ENCODE data around the gene QARS1.

The QARS1 gene

GRCh38 chr3:49104427-49105291 is at the start of gene QARS1:
TSS of gene QARS1 (minus strand) at chr3:49104757. CDS start at chr3:49104733, 24 bp downstream.
- DNase-seq (ENCODE audit: low spot score): peak; percentile 97
- TF ChIP-seq, protein P1, sequence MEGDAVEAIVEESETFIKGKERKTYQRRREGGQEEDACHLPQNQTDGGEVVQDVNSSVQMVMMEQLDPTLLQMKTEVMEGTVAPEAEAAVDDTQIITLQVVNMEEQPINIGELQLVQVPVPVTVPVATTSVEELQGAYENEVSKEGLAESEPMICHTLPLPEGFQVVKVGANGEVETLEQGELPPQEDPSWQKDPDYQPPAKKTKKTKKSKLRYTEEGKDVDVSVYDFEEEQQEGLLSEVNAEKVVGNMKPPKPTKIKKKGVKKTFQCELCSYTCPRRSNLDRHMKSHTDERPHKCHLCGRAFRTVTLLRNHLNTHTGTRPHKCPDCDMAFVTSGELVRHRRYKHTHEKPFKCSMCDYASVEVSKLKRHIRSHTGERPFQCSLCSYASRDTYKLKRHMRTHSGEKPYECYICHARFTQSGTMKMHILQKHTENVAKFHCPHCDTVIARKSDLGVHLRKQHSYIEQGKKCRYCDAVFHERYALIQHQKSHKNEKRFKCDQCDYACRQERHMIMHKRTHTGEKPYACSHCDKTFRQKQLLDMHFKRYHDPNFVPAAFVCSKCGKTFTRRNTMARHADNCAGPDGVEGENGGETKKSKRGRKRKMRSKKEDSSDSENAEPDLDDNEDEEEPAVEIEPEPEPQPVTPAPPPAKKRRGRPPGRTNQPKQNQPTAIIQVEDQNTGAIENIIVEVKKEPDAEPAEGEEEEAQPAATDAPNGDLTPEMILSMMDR (IDR thresholded peaks at IDR 0.05; ENCODE audit: extremely low read depth, missing control alignments): no peak

GRCh38 chr3:49153349-49153912 is 48.9 kb upstream of the QARS1 start:
- DNase-seq (ENCODE audit: low spot score): no peak
- TF ChIP-seq, protein P1 (IDR thresholded peaks at IDR 0.05; ENCODE audit: extremely low read depth, missing control alignments): no peak

GRCh38 chr3:49151610-49152009 is 47.1 kb upstream of the QARS1 start:
- TF ChIP-seq, protein P1 (IDR thresholded peaks at IDR 0.05; ENCODE audit: extremely low read depth, missing control alignments): no peak
- DNase-seq (ENCODE audit: low spot score): no peak

DNA sequence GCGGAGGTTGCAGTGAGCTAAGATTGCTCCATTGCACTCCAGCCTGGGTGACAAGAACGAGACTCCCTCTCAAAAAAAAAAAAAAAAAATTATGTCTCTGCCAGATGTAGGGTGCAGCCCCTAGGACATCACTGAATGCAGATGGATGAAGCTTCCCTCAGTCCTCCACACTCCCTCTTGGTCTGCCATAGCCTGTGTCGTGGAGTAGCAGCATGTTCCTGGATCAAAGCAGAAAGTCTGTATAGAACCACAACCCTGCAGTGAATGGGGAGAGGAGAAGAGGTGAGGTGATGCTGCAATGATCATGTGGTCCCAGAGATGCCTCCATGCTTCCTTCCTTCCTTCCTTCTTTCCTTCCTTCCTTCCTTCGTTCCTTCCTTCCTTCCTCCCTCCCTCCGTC is 43.6 kb upstream of the QARS1 start:
- no peak for DNase-seq (ENCODE audit: low spot score)

DNA sequence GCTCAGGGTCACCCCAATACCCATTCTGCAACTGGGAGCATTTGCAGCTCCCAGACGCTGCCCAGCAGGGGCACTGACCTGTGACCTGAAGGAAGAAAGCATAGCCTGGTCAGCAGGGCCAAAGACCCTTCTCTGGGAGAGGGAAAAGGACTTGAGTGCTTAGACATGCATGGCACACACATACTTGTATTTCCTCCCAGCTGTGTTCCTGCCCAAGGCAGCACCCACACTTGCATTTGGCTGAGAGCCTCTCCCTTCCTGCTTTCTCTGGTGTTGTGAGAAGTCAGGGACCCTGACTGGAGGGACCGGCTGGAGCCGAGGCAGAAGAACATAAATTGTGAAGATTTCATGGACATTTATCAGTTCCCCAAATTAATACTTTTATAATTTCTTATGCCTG is 35.5 kb upstream of the QARS1 start:
- no peak for DNase-seq (ENCODE audit: low spot score)
- TF ChIP-seq, protein P1 (IDR thresholded peaks at IDR 0.05; ENCODE audit: extremely low read depth, missing control alignments): no peak

More for the DNA sequence above, 43.6 kb upstream of the QARS1 start:
- TF ChIP-seq, protein P1 (IDR thresholded peaks at IDR 0.05; ENCODE audit: extremely low read depth, missing control alignments): no peak

DNA sequence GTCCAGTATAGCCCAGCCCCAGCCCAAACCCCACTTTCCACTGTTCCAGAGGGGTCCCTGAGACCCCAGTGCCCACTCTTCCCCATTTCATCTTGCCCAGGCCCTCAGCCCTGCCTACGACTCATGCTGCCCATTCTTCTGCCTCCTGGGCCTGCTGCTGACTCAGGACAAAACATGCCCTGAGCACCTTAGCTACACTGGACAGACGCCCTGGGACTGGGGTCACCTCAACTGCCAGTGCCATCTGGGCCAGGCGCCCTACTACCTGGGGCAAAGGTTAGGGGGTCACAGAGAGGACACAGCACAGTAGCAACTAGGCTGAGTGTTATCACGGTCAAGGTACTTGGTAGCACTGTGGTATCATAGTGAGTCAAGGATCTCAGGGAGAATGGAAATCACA is 30.9 kb upstream of the QARS1 start:
- TF ChIP-seq, protein P1 (IDR thresholded peaks at IDR 0.05; ENCODE audit: extremely low read depth, missing control alignments): no peak
- no peak for DNase-seq (ENCODE audit: low spot score)

Data from GM20000 (cell line).